H1 (cell line): Measurements from ENCODE around the gene MUC13. TPM values are rescaled to one million over a fixed set of nuclear protein-coding genes. Genes with fewer than 3 reads are reported as not detected.

ENCODE experiments used
- CTCF ChIA-PET: fragments of 300-600 bp; sonication (Branson Sonifier 250); formaldehyde crosslinking; loops from one replicate; lab custom pipeline; 2021; ENCODE audit not compliant: partially characterized antibody; lab: Charles Lee
- POLR2A ChIA-PET: fragments of 300-600 bp; sonication (Branson Sonifier 250); formaldehyde crosslinking; loops from one replicate; lab custom pipeline; 2021; ENCODE audit warnings: inconsistent platforms; ENCODE audit not compliant: partially characterized antibody; lab: Charles Lee
- DNase-seq, 2 experiments: peaks; one replicate each; pipeline versions ENCODE4 v3.0.0 to v3.0.0-alpha.2; 2010 to 2022; ENCODE audit warnings: low spot score in 2 of 2, low read depth in 1 of 2, mixed read lengths in 1 of 2
- FAIRE-seq: peaks from 2 replicates; lab custom pipeline; 2011; peaks lifted over from hg19 to GRCh38; lab: Jason Lieb, UNC
- H2AFZ ChIP-seq: 2 replicates; pipeline ENCODE4 v1.8.1; 2012; ENCODE audit warnings: low read length, inconsistent platforms
- H2AK5ac ChIP-seq: 2 replicates; pipeline ENCODE4 v1.6.1; 2013; ENCODE audit warnings: low read depth, low read length
- H2BK120ac ChIP-seq: replicated peaks from 2 replicates; pipeline ENCODE3; 2013; ENCODE audit warnings: low read depth, low read length, inconsistent platforms
- H2BK12ac ChIP-seq: 2 replicates; pipeline ENCODE4 v1.6.1; 2013; ENCODE audit warnings: low read depth, low read length
- H2BK15ac ChIP-seq: 2 replicates; pipeline ENCODE4 v1.6.1; 2013; ENCODE audit warnings: low read length
- H2BK20ac ChIP-seq: 2 replicates; pipeline ENCODE4 v1.6.1; 2013; ENCODE audit warnings: low read length
- H2BK5ac ChIP-seq: 2 replicates; pipeline ENCODE4 v1.6.1; 2013; ENCODE audit warnings: low read depth, low read length
- H3K14ac ChIP-seq: 2 replicates; pipeline ENCODE4 v1.6.1; 2013; ENCODE audit warnings: inconsistent platforms; ENCODE audit not compliant: insufficient read length
- H3K18ac ChIP-seq: 2 replicates; pipeline ENCODE4 v1.6.1; 2013; ENCODE audit warnings: low read length; ENCODE audit errors: extremely low read depth
- H3K23ac ChIP-seq: 2 replicates; pipeline ENCODE4 v1.6.1; 2013; ENCODE audit warnings: inconsistent platforms; ENCODE audit not compliant: insufficient read length
- H3K23me2 ChIP-seq: 2 replicates; pipeline ENCODE4 v1.6.1; 2013; ENCODE audit warnings: low read depth, low read length
- H3K27ac ChIP-seq: 2 replicates; pipeline ENCODE4 v1.6.1; 2011; ENCODE audit warnings: low read depth, low read length, inconsistent platforms
- H3K27me3 ChIP-seq, 4 experiments: replicated peaks in 1 of 4; 1 replicate in 1 of 4; 2 replicates in 3 of 4; pipeline versions ENCODE4 v1.6.1 to v1.8.1; 2011 to 2013; ENCODE audit warnings: low read length in 3 of 4, mild to moderate bottlenecking in 3 of 4, inconsistent platforms in 2 of 4, mixed read lengths in 2 of 4, moderate library complexity in 1 of 4; ENCODE audit not compliant: control insufficient read depth in 3 of 4, insufficient read depth in 3 of 4; ENCODE audit errors: extremely low read depth in 1 of 4
- H3K36me3 ChIP-seq, 4 experiments: 2 replicates each; pipeline versions ENCODE4 v1.6.1 to v1.8.1; 2011 to 2013; ENCODE audit warnings: mild to moderate bottlenecking in 4 of 4, low read length in 3 of 4, moderate library complexity in 2 of 4, control low read depth in 1 of 4, inconsistent platforms in 1 of 4; ENCODE audit not compliant: insufficient read depth in 4 of 4, control insufficient read depth in 2 of 4
- H3K4ac ChIP-seq: replicated peaks from 2 replicates; pipeline ENCODE3; 2013; ENCODE audit warnings: low read length, low read depth, mixed read lengths, inconsistent platforms; ENCODE audit not compliant: insufficient read length
- H3K4me1 ChIP-seq, 4 experiments: replicated peaks in 1 of 4; 1 replicate in 1 of 4; 2 replicates in 3 of 4; pipeline versions ENCODE4 v1.6.1 to v1.8.1; 2011 to 2013; ENCODE audit warnings: low read length in 3 of 4, inconsistent platforms in 2 of 4, mixed read lengths in 1 of 4; ENCODE audit not compliant: insufficient read depth in 4 of 4, control insufficient read depth in 3 of 4
- H3K4me2 ChIP-seq, 2 experiments: 2 replicates each; pipeline versions ENCODE4 v1.6.1 to v1.8.1; 2011 to 2013; ENCODE audit warnings: low read depth in 2 of 2, low read length in 2 of 2, control low read depth in 1 of 2, inconsistent platforms in 1 of 2, mild to moderate bottlenecking in 1 of 2; ENCODE audit not compliant: insufficient read depth in 1 of 2
- H3K4me3 ChIP-seq, 4 experiments: fragments of 200-600, 300-600 bp in 1 of 4; sonication (generic), shearing (Covaris generic), sonication (Bioruptor Twin) in 1 of 4; 2 replicates each; pipeline versions ENCODE4 v1.5.1 to v1.8.1; 2011 to 2016; ENCODE audit warnings: low read length in 4 of 4, low read depth in 3 of 4, control low read depth in 2 of 4, inconsistent platforms in 2 of 4, mild to moderate bottlenecking in 2 of 4, mixed read lengths in 1 of 4, moderate library complexity in 1 of 4; ENCODE audit not compliant: insufficient read depth in 2 of 4; ENCODE audit errors: extremely low read depth in 1 of 4
- H3K56ac ChIP-seq: replicated peaks from 2 replicates; pipeline ENCODE3; 2013; ENCODE audit warnings: low read depth, mild to moderate bottlenecking, mixed read lengths, low read length, inconsistent platforms; ENCODE audit not compliant: insufficient read length
- H3K79me1 ChIP-seq: 2 replicates; pipeline ENCODE4 v1.6.1; 2013; ENCODE audit warnings: low read depth, low read length, control low read depth
- H3K79me2 ChIP-seq, 2 experiments: 2 replicates each; pipeline versions ENCODE4 v1.6.1 to v1.8.1; 2012 to 2013; ENCODE audit warnings: low read length in 2 of 2, mild to moderate bottlenecking in 2 of 2, inconsistent platforms in 1 of 2; ENCODE audit not compliant: insufficient read depth in 2 of 2, control insufficient read depth in 1 of 2
- H3K9ac ChIP-seq, 4 experiments: replicated peaks in 1 of 4; 1 replicate in 1 of 4; 2 replicates in 3 of 4; pipeline versions ENCODE4 v1.6.1 to v1.8.1; 2011 to 2013; ENCODE audit warnings: low read depth in 3 of 4, low read length in 3 of 4, control low read depth in 2 of 4, mild to moderate bottlenecking in 2 of 4, moderate library complexity in 2 of 4, inconsistent platforms in 1 of 4; ENCODE audit errors: extremely low read depth in 1 of 4
- H3K9me3 ChIP-seq, 2 experiments: 2 replicates each; pipeline versions ENCODE4 v1.6.1 to v1.8.1; 2012 to 2013; ENCODE audit warnings: mild to moderate bottlenecking in 2 of 2, moderate library complexity in 2 of 2, control low read depth in 1 of 2, inconsistent platforms in 1 of 2, low read depth in 1 of 2, low read length in 1 of 2, mixed read lengths in 1 of 2; ENCODE audit not compliant: insufficient read depth in 2 of 2
- H4K20me1 ChIP-seq, 2 experiments: replicated peaks in 1 of 2; 2 replicates each; pipeline versions ENCODE3 to v1.8.1; 2011 to 2013; ENCODE audit warnings: inconsistent platforms in 2 of 2, low read length in 2 of 2, mild to moderate bottlenecking in 1 of 2; ENCODE audit not compliant: insufficient read depth in 2 of 2, control insufficient read depth in 1 of 2
- H4K5ac ChIP-seq: 2 replicates; pipeline ENCODE4 v1.6.1; 2013; ENCODE audit warnings: low read length, low read depth, mixed read lengths, inconsistent platforms; ENCODE audit not compliant: insufficient read length
- H4K8ac ChIP-seq: 2 replicates; pipeline ENCODE4 v1.8.0; 2013; ENCODE audit warnings: mild to moderate bottlenecking, moderate library complexity, low read length, inconsistent platforms; ENCODE audit not compliant: insufficient read depth; ENCODE audit errors: extremely low read depth
- H4K91ac ChIP-seq: replicated peaks from 2 replicates; pipeline ENCODE3; 2013; ENCODE audit warnings: low read length, mixed read lengths, inconsistent platforms; ENCODE audit not compliant: insufficient read length
- GABPA ChIP-seq: IDR thresholded peaks from 2 replicates; pipeline ENCODE4 v1.6.1; 2011; ENCODE audit warnings: mild to moderate bottlenecking, low read length, moderate library complexity, borderline replicate concordance; ENCODE audit not compliant: insufficient read depth
- JUN ChIP-seq: IDR thresholded peaks from 2 replicates; pipeline ENCODE4 v1.6.1; 2011; ENCODE audit warnings: low read depth, mild to moderate bottlenecking, improper control_type of control experiment, low read length
- SAP30 ChIP-seq: fragments of 300-600 bp; sonication (generic); IDR thresholded peaks from 2 replicates; pipeline ENCODE4 v1.7.1; 2012; ENCODE audit warnings: low read length, moderate library complexity, mild to moderate bottlenecking, inconsistent platforms; ENCODE audit not compliant: insufficient read depth, insufficient replicate concordance
- TAF1 ChIP-seq: IDR thresholded peaks from 2 replicates; pipeline ENCODE4 v1.6.1; 2011; ENCODE audit warnings: mild to moderate bottlenecking, low read depth, low read length
- TCF12 ChIP-seq: IDR thresholded peaks from 2 replicates; pipeline ENCODE4 v1.6.1; 2011; ENCODE audit warnings: low read depth, mild to moderate bottlenecking, low read length
- YY1 ChIP-seq: IDR thresholded peaks from 2 replicates; pipeline ENCODE4 v1.6.1; 2011; ENCODE audit warnings: low read depth, mild to moderate bottlenecking, low read length
- WGBS, 2 experiments: shearing (Covaris generic) in 1 of 2; methylation state at CpG; one replicate each; pipeline versions ENCODE4 v1.1.6 to v1.1.7; 2013 to 2015; ENCODE audit warnings: low lambda C conversion rate in 2 of 2, mixed read lengths in 2 of 2, inconsistent platforms in 1 of 2, low coverage in 1 of 2, missing lambda C conversion rate in 1 of 2; ENCODE audit not compliant: insufficient replicate concordance in 2 of 2, insufficient coverage in 1 of 2, insufficient read length in 1 of 2; ENCODE audit errors: extremely low coverage in 1 of 2, missing lambda C conversion rate in 1 of 2; 5-methylcytosine and 5-hydroxymethylcytosine counted together
- polyA plus RNA-seq, 7 experiments: library from polyadenylated mRNA; depleted of rRNA in 3 of 7; stranded (reverse) in 5 of 7; unstranded in 2 of 7; fragments of >200 nt in 5 of 7; fragments of 200-250 nt in 2 of 7; gene quantifications; 1 replicate in 5 of 7; 2 replicates in 1 of 7; 4 replicates in 1 of 7; pipeline versions ENCODE4 v1.2.1 to v1.2.3, GENCODE V29; 2011 to 2013; ENCODE audit warnings: missing spikeins in 2 of 7, mixed read lengths in 2 of 7
- total RNA-seq: library from RNA; stranded (reverse); fragmentation: NEBNext Ultra II Directional; extraction: Animal tissue kit (Norgen Biotek cat#: 25700); gene quantifications from 2 replicates; pipeline ENCODE4 v1.2.1, GENCODE V29; 2021

MUC13 gene
- total and polyA plus RNA-seq, 2 of the 8 experiments (the other 6 are each of a cell fraction or from before 2014, with no cell fraction given) = not detected

GRCh38 chr3:124884474-124885101, 50.0 kb downstream of the MUC13 start:
- Histone ChIP-seq H2BK12ac (0 out of 2 replicates have a peak overlapping the region, but pooled peaks have one; percentile 17), H3K27ac (no peak overlapping the region; the same call in 1 of the 2 replicates)
- no peak for FAIRE-seq

More at GRCh38 chr3:124884474-124885101, 50.0 kb downstream of the MUC13 start:
- no peak overlapping the region for H3K56ac ChIP-seq
- no peaks in the 10 kb centered on the region for H3K27me3 ChIP-seq
- H4K5ac ChIP-seq = no peak overlapping the region
- no peaks in the 10 kb centered on the region for H3K9me3 ChIP-seq
- H3K23ac ChIP-seq = no peak overlapping the region
- H2AK5ac ChIP-seq = peak overlapping the region; percentile 17; the same call in 1 of the 2 replicates
- H3K23me2 ChIP-seq = peaks cover 5% of the 10 kb centered on the region
- H3K9ac ChIP-seq = no peak overlapping the region
- 89% methylated on average over 7 of the region's 7 CpGs; no CpG with 5 or more reads in 1 of the 2 experiments for WGBS, 2 experiments
- POLR2A ChIA-PET = interaction anchor here (0.6 to 1.5 kb wide), 5 partner anchors 14 to 170 kb away, joined by 3 to 6 read pairs (median 3); no protein-coding TSS in a partner anchor
- no peak overlapping the region for H4K8ac ChIP-seq
- no peak overlapping the region for H3K14ac ChIP-seq
- 0 out of 2 replicates have a peak overlapping the region, but pooled peaks have one; percentile 19 for H2BK15ac ChIP-seq
- peaks cover 7 to 38% (median 32%) of the 10 kb centered on the region in 4 experiments for H3K4me1 ChIP-seq
- CTCF ChIA-PET = interaction anchor here (0.6 to 1.6 kb wide), 9 partner anchors 17 to 190 kb away, joined by 3 to 6 read pairs (median 3); no protein-coding TSS in a partner anchor
- 0 out of 2 replicates have a peak overlapping the region, but pooled peaks have one; percentile 13 for H2BK5ac ChIP-seq
- H3K4ac ChIP-seq = no peak overlapping the region
- peak overlapping the region in 1 of 2 experiments; percentile 93; a peak in 2 of 4 replicates for H3K4me2 ChIP-seq
- no peak for TF ChIP-seq GABPA
- no peak for TF ChIP-seq TAF1
- no peak for TF ChIP-seq YY1
- no peak for TF ChIP-seq TCF12
- no peak for TF ChIP-seq JUN
- TF ChIP-seq SAP30 = no peak
- 0 out of 2 replicates have a peak, but pooled peaks cover 3% of the 10 kb centered on the region for H3K79me1 ChIP-seq
- H4K20me1 ChIP-seq = no peaks in the 10 kb centered on the region
- H2BK20ac ChIP-seq = no peak overlapping the region; the same call in 1 of the 2 replicates
- no peak overlapping the region for H2AFZ ChIP-seq
- H3K18ac ChIP-seq = no peak overlapping the region
- H4K91ac ChIP-seq = no peak overlapping the region
- H2BK120ac ChIP-seq = no peak overlapping the region
- peaks cover 11 to 58% of the 10 kb centered on the region in 2 experiments for H3K79me2 ChIP-seq
- no peak for DNase-seq
- no peaks in the 10 kb centered on the region for H3K36me3 ChIP-seq
- no peak overlapping the region; a peak in 1 of 8 replicates for H3K4me3 ChIP-seq
